AG04449 (cell line): ENCODE measurements around the gene BBS1.

Source experiments
- CTCF ChIA-PET: fragments of 350-600 bp; formaldehyde crosslinking; extraction: SDS; loops from one replicate; lab custom pipeline; 2021; ENCODE audit warnings: antibody characterized with exemption; lab: Yijun Ruan, JAX
- POLR2A ChIA-PET: fragments of 400-600, 350-600 bp; formaldehyde crosslinking; extraction: SDS; loops from one replicate; lab custom pipeline; 2020; ENCODE audit warnings: antibody characterized with exemption, inconsistent platforms; lab: Yijun Ruan, JAX
- DNase-seq: peaks from one replicate; pipeline ENCODE4 v3.0.0-alpha.2; 2010; ENCODE audit warnings: low read depth, low spot score
- H3K4me3 ChIP-seq: 2 replicates; pipeline ENCODE4 v1.5.1; 2011; ENCODE audit warnings: low read depth, mild to moderate bottlenecking, control low read depth, low read length
- CTCF ChIP-seq: IDR thresholded peaks from one replicate; pipeline ENCODE4 v1.5.1; 2011; ENCODE audit warnings: mild to moderate bottlenecking, moderate library complexity, low read length, control low read depth, inconsistent platforms; ENCODE audit not compliant: insufficient read depth; ENCODE audit errors: missing control alignments

BBS1 gene

DNA sequence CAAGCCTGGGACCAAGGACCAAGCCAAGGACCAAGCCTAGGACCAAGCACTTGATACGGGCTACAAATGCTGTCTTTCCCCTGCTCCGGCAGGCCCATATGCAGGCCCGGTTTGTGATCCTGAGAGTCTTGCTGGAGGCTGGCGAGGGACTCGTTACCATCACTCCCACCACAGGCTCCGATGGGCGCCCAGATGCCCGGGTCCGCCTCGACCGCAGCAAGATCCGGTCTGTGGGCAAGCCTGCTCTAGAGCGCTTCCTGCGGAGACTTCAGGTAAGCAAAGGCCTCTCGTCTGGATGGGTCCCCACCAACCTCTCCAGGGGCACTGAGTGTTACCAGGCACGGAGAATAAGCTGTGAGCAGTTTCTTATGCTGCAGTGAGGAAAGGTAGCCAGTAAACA is 13.2 kb upstream of the BBS1 start:
- DNase-seq = no peak

DNA sequence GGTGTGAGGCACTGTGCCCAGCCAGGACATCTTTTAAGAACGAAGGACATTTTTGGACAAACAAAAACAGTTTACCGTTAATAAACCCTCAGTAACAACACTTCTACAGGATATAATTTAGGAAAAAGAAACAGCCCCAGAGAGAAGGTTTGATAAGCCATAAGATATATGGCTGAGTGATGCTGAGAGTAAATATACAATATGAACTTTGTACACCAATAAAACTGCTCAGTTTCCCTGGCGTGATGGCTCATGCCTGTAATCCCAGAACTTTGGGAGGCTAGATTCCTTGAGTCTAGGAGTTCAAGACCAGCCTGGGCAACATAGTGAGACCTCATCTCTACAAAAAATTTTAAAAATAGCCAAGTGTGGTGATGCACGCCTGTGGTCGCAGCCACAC is 11.9 kb upstream of the BBS1 start:
- no peak for DNase-seq
- H3K4me3 ChIP-seq = no peak overlapping the region
- TF ChIP-seq CTCF = no peak
- POLR2A ChIA-PET = no interaction called here
- CTCF ChIA-PET = no interaction called here

More for the DNA sequence above, 13.2 kb upstream of the BBS1 start:
- no peak for TF ChIP-seq CTCF
- CTCF ChIA-PET = no interaction called here
- no peak overlapping the region for H3K4me3 ChIP-seq
- POLR2A ChIA-PET = no interaction called here

- no peak for TF ChIP-seq CTCF
- no peak overlapping the region for H3K4me3 ChIP-seq
- ChIA-PET POLR2A (no interaction called here), CTCF (no interaction called here)
- DNase-seq = no peak
These were observed 5.1 kb upstream of the BBS1 start for GRCh38 chr11:66505276-66505816.

GRCh38 chr11:66509131-66509561 is 1.3 kb upstream of the BBS1 start:
- no peak for DNase-seq
- CTCF ChIA-PET = interaction anchor here (1.2 kb wide), 1 partner anchor 19 kb away, joined by 4 read pairs; no protein-coding TSS in a partner anchor
- no peak overlapping the region for H3K4me3 ChIP-seq
- POLR2A ChIA-PET = interaction anchor here (1.5 kb wide), 1 partner anchor 29 kb away, joined by 6 read pairs; the partner anchor contains the start of gene DPP3
- no peak for TF ChIP-seq CTCF

DNA sequence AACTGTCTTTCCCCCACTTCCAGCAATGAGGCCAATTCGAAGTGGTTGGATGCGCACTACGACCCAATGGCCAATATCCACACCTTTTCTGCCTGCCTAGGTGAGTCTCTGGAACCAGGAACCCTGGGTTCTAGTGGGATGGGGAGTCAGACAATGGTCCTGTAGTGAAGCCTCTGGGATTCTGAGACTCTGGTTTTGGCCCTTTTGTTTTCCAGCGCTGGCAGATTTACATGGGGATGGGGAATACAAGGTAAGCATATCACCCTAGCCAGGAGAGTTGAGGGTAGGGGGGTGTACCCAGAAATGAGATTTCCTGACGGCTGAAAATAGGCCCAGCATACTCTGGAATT is 530 bp downstream of the BBS1 start:
- CTCF ChIA-PET = interaction anchor here (1.8 kb wide), 1 partner anchor 167 kb away, joined by 12 read pairs; the partner anchor contains the start of gene RBM4B

DNA sequence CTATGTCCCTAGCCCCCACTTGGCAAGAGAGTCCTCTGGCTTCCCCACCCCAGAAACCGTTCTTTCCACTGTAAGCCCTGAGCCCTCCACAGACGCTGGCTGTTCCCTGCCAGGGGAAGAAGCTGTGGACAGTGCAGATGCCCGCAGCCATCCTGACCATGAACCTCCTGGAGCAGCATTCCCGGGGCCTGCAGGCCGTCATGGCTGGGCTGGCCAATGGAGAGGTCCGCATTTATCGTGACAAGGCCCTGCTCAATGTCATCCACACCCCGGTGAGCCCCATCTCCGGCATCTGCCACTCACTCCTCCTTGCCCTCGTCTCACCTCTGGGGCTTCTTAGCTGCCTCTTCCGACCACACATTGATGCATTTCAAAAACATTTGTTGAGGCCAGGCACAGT is 13.2 kb downstream of the BBS1 start:
- no peak for TF ChIP-seq CTCF
- POLR2A ChIA-PET = no interaction called here
- CTCF ChIA-PET = no interaction called here
- no peak for DNase-seq
- no peak overlapping the region for H3K4me3 ChIP-seq

More for the DNA sequence above, 530 bp downstream of the BBS1 start:
- TF ChIP-seq CTCF = no peak
- POLR2A ChIA-PET = interaction anchor here (0.6 to 1.5 kb wide), 5 partner anchors 12 to 167 kb away, joined by 3 to 6 read pairs (median 3); partner anchors contain the start of genes DPP3, RBM4B and ZDHHC24
- H3K4me3 ChIP-seq = peak overlapping the region; percentile 87
- no peak for DNase-seq
